ENCODE measurements around the gene OTULIN. TPM values are rescaled to one million over a fixed set of nuclear protein-coding genes. Genes with fewer than 3 reads are reported as not detected.

Gene OTULIN
- total and polyA plus RNA-seq, 8 donors = 17.0 to 34.3 (median 21.4) TPM

GRCh38 chr5:14698495-14698894 lies 34.0 kb downstream of the OTULIN start:
- peaks cover 0 to 74% of the 10 kb centered on the region in 2 donors for H3K36me3 ChIP-seq
- H3K9me3 ChIP-seq = no peaks in the 10 kb centered on the region
- no peak overlapping the region for H3K27ac ChIP-seq
- intact Hi-C loops (cut with DNase I) = no loop called here
- TF ChIP-seq CTCF (IDR thresholded peaks at IDR 0.05) = no peak
- no peak for DNase-seq
- H3K4me3 ChIP-seq = no peak overlapping the region
- peaks cover 0 to 7% of the 10 kb centered on the region in 2 donors for H3K4me1 ChIP-seq
- no peaks in the 10 kb centered on the region for H3K27me3 ChIP-seq
- no peak for ATAC-seq

GRCh38 chr5:14699159-14699558 lies 34.6 kb downstream of the OTULIN start:
- DNase-seq (no peak), ATAC-seq (no peak)
- Histone ChIP-seq H3K36me3 (peaks cover 0 to 74% of the 10 kb centered on the region in 2 donors), H3K27me3 (no peaks in the 10 kb centered on the region), H3K27ac (no peak overlapping the region), H3K9me3 (no peaks in the 10 kb centered on the region), H3K4me1 (peaks cover 0 to 7% of the 10 kb centered on the region in 2 donors), H3K4me3 (no peak overlapping the region)
- intact Hi-C loops (cut with DNase I) = no loop called here
- no peak for TF ChIP-seq CTCF (IDR thresholded peaks at IDR 0.05)

- no peak for DNase-seq
- TF ChIP-seq CTCF (IDR thresholded peaks at IDR 0.05) = no peak
- ATAC-seq = no peak
- H3K9me3 ChIP-seq = no peaks in the 10 kb centered on the region
- no peak overlapping the region for H3K4me3 ChIP-seq
- intact Hi-C loops (cut with DNase I) = no loop called here
- H3K27ac ChIP-seq = no peak overlapping the region
- H3K4me1 ChIP-seq = peaks cover 0 to 7% of the 10 kb centered on the region in 2 donors
- H3K27me3 ChIP-seq = no peaks in the 10 kb centered on the region
- peaks cover 0 to 74% of the 10 kb centered on the region in 2 donors for H3K36me3 ChIP-seq
Observed at GRCh38 chr5:14699807-14700400, 35.4 kb downstream of the OTULIN start.

- H3K9me3 ChIP-seq = no peaks in the 10 kb centered on the region
- no peak overlapping the region for H3K4me3 ChIP-seq
- no peaks in the 10 kb centered on the region for H3K27me3 ChIP-seq
- H3K27ac ChIP-seq = no peak overlapping the region
- DNase-seq (no peak), ATAC-seq (peak; percentile 59)
- no peak for TF ChIP-seq CTCF (IDR thresholded peaks at IDR 0.05)
- peaks cover 0 to 77% of the 10 kb centered on the region in 2 donors for H3K36me3 ChIP-seq
- H3K4me1 ChIP-seq = peaks cover 0 to 7% of the 10 kb centered on the region in 2 donors
- intact Hi-C loops (cut with DNase I) = no loop called here
Observed at GRCh38 chr5:14700478-14701436, 36.2 kb downstream of the OTULIN start.

- ATAC-seq = no peak
- no peak for DNase-seq
- no peak for TF ChIP-seq CTCF (IDR thresholded peaks at IDR 0.05)
- H3K27ac ChIP-seq = no peak overlapping the region
- intact Hi-C loops (cut with DNase I) = no loop called here
- no peaks in the 10 kb centered on the region for H3K9me3 ChIP-seq
- H3K27me3 ChIP-seq = no peaks in the 10 kb centered on the region
- peaks cover 0 to 78% of the 10 kb centered on the region in 2 donors for H3K36me3 ChIP-seq
- H3K4me1 ChIP-seq = peaks cover 0 to 13% of the 10 kb centered on the region in 2 donors
- H3K4me3 ChIP-seq = no peak overlapping the region
Observed at GRCh38 chr5:14701556-14701955, 37.0 kb downstream of the OTULIN start.

Measured in left lung (tissue), 10 donors.